NK-92 treated with Interleukin-12 subunit alpha and Interleukin-12 subunit beta, amount 100 ng/mL, for 24 hours (cell line): ENCODE measurements around the gene EDN2.

Experiments used
- DNase-seq: peaks from one replicate; lab custom pipeline; 2025; lab: John Stamatoyannopoulos, UW

EDN2 gene

DNA sequence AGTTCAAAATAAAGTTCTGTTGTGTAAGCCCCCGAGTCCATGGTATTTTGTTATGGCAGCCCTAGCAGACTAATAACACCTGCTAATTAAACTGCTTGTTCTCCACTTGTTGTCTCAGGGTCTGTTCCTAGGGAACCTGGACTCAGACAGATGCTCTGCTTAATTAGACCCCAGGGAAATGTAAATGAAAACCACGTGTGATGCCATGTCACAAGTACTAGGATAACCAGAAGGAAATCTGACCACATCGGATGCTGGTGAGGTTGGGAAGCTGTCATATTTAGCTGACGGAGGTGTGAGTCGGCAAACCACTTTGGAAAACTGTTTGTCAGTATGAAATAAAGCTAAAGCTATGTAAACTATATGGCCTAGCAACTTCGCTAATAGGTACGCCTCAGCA lies 19.6 kb downstream of the EDN2 start:
- DNase-seq = no peak

DNA sequence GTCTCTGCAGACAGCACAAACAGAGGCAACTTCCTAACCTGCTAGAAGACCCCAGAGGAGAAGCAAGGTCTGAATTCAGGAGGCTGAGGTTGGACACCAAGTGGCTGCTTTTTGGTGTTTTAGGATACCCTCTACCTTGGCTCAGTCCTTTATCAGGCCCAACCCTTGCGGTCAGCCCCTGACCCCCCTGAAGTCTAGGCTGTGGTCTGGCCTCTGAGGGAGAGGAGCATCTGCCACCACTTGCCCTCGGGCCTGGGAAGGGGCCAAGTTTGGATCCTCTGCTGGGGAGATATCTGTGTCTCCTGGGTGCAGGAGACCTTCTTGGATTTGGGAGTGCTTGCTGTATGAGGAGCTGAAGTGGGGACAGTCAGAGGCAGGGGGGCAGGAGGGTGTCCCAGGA lies 21.0 kb downstream of the EDN2 start:
- DNase-seq = no peak

DNA sequence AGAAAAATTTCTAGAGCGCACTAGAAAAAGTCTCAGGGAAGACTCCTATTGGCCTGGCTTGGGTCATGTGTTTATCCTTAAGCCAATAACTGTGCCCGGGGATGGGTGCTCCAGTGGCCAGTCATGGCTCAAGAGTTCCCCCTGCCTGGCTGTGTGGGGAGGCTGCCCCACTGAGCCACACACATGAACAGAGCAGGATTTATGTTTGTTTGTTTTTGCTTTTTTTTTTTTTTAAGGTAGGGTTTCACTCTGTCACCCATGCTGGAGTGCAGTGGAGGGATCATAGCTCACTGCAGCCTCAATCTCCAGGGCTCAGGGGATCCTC lies 21.8 kb downstream of the EDN2 start:
- DNase-seq = no peak

DNA sequence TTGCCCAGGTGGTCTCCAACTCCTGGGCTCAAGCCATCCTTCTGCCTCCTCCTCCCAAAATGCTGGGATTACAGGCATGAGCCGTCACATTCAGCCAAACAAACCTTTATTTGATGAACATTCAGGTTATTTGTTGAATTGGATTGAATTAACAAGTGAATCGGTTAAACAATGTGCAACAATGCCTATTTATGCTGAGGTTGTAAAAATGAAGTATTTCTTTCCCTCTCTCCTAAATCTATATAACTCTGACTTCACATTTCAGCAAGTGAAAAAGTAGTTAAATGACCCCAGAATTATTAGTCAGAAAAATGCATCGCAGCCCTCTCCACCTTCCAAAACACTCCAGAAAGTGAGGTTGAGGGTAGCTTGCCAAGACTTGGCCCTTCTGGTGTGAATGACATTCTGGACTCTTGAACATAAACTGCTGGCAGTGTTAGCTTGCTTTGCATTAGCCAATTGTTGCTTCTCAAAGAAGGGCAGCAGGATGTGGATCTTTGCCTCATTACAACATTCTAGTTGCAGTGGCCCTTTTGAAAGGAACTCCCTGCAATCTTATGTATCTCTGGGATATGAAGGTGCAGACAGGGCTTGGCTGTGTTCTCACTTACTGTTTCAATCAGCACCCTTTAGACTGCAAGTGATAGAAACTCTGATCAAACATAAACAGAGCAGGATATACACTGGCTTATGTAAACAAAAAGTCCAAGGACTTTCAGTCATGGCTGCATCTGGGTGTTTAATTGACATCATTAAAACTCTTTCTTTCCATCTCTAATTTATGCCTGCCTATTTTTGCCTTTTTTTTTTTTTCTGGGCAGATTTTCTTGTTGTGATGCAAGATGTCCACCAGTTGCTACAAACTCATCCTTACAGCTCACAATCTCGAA lies 22.4 kb downstream of the EDN2 start:
- no peak for DNase-seq

DNA sequence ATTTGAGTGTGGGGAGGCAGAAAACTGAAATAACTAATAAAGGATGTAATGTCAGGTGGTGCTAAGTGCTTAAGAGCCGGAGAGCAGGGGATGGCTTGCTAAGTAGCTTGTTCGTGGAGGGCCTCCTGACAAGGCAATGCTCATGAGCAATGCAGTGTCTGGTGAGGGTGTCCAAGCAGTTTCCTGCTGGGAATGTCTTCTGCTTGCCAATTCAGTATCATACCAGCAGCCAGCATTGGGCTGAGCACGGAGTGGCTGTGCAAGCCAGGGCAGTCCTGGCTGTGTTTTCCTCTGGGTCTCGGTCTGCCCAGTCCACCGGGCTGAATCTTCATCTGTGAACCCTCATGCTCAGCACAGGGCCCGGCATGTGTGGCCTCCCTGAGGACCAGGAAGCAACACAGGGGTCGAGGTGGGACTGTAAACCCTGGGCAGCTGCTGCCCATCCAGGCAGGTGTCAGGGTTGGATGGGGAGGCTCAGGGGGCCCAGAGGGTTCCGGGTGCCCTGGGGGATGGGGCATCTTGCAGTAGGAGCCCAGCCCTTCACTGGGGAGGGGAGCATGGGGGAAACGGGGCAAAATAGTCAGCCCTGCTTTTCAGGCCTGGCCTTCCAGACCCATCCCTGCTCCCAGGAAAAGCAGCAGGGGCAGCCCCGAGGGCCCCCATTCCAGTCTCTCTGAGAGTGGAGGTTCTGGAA lies 27.5 kb downstream of the EDN2 start:
- DNase-seq = no peak

DNA sequence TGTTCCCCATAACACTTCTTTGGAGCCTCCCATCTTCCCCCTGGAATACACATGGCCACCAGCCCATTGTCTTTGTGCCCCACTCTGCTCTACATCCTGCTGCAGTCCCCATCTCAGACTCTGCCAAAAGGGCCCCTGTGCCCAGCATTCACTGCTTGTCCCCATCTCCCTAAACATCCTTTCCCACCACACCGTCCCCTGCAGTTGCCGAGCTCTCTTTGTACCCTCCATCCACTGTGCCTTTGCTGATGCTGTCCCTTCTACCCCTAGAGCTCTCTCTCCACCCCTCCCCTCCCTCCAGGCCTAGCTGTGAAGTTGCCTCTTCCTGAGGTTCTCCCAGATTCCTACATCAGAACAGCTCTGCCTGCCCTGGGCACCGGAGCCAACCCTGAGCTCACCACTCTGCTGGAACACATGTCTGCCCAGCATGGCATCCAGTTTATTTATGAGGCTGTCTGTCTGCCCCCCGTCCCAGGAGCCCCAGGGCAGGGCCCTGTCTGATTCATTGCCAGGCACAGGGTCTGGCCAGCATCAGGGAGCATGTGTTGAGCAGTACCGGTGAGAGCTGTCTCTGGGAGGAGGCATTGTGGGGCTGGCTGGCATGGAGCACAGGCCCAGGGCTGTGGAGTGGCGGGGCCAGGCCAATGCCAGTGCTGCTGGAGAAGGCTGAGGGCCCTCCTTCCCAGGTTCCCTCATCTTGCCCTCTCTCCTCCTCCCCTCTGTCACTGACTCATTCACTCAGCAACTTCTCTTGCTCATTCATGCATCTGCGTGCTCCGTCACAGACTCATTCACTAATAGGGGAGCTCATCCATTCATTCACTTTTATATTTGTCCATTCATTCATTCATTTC lies 28.8 kb downstream of the EDN2 start:
- no peak for DNase-seq

DNA sequence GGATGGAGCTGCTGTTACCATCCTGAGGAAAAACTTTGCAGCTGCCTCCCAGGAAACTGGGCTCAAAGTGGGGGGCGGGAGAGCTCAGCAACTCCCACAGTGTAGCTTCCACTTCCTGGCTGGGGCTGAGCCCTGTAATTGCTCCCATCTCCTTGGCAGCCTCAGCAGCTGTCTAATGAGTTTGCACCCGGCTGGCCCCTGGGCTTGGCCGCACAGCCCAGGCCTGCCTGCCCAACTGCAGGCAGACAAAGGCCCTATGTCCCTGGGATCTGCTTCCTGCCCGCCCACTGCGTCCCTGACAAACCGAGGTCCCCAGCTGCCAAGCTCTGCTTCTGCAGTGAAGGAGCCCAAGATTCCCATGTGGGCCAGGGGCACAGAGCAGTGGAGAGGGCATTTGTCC lies 30.1 kb downstream of the EDN2 start:
- no peak for DNase-seq

DNA sequence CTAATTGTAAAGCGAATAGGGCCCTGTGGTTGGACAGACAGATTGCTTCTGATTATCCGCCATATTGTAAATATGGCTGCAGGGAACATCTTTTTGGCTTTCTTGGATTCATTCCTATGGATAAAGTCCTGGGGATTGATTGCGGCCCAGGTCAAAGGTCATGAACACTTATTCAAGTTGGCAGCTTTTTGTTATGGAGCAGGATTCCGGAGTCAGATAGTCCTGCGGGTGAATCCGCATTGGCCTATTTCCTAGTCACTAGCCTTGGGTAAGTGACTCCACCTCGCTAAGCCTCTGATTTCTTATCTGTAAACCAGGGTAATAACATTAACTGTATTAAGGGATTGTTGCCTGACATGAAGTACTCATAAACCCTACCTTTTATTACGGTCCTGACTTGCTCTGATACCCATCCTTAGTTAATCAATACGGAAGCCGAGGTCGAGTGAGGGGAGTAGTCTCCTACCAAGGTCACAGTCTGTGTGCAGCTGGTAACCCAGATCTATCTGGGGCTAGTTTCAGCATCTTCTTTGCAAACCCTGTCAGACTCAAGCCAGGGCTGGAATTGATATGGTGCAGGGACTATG lies 31.7 kb downstream of the EDN2 start:
- DNase-seq = no peak

DNA sequence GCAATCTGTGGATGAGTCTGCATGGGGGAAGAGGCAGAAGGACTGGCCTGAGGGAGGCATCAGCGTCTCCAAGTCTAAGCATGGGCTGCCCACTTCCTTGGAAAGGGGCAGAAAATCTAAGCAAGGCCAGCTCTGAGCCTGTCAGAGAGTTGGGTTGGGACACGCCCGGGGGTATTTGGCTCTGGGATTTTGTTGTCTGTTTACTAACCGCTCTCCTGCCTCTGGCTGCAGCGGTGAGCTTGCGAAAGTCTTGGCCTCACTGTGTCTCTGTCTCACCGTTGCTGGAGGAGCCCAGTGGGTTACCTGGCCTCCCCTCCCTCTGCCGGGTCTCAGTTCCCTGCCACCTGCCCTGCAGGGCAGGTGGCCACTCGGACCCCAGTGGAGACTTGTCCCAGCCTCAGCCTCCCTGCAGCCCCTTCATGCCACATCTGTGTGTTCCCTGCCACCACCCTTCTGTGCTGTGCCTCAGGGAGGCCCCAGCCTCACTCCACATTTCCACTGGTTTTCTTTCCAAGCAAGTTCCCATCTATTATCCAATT lies 33.7 kb downstream of the EDN2 start:
- no peak for DNase-seq

DNA sequence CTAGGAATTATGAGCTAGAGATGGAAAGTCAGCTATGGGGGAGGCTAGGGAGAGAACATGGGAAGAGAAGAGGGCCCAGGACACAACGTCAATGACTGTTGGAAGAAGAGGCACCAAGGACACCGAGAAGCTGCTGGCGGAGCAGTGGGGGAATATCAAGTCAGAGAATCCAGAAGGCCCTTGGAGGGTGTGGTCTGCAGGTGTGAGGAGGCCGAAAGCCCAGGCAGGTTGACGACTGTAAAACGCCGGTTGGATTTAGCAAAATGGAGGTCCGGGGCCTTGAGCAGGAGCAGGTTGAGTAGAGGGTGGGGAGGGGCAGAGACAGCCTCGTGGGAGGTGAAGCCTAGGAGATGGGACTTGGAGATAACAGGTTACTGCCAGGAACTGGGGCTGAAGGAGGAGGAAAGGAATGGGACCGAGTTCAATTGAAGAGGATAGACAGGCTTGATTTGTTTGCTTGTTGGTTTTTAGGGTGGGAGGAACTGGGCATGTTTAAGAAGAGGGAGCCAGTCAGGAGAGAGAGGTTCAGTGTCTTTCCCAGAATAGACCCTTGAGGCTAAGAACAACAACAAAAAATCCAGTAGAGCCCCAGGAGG lies 35.1 kb downstream of the EDN2 start:
- no peak for DNase-seq

DNA sequence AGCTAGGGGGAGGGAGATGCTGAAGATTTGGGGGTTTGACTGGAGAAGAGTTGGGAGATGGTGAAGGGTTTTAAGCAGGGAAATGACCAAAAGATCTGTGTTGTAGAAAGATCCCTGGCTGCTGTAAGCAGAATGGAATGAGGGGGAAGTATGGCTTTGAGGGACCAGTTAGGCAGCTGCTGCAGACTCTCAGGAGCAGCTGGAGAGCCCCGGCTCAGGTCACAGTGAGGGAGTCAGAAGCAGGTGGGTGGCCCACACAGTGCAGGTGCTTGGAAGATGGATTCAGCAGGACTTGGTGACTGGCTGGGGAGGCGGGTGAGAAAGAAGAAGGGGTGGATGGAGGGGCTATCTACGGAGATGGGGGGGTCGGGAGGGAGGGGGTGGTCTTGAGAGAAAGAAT lies 35.7 kb downstream of the EDN2 start:
- DNase-seq = no peak

DNA sequence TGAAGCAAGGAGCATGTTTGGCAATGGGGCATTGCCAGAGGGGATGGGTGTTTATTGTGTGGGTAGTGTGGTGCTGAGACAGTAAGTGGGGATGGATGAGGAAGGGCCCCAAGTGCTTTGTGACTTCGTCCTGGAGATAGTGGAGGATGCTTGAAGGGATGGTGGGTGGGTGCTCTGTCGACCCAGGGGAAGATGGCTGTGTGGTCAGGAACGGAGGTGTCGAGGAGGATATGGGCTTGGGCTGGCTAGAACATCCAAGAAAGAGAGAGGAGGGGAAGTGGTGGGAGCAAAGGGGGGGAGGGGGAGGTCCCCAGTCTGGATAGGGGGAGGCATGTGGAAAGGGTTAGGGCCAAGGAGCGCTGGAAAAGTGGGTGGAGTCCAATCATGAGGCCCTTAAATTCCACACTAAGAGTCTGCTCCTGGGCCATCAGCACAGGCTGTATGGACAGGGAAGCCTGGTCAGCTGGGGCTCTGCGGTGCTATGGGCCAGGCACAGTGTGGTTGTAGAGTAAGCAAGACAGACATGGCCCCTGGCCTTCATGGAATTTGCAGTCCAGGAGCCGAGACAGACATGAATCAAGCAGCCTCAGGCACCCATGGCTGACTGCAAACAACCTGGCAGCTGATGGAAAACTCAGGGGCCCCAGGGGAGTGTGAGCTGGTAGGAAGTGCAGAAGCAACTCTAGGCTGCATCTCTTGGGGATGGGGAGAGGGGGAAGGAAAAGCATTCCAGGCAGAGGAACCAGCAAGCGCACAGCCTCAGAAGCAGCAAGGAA lies 36.3 kb downstream of the EDN2 start:
- no peak for DNase-seq

DNA sequence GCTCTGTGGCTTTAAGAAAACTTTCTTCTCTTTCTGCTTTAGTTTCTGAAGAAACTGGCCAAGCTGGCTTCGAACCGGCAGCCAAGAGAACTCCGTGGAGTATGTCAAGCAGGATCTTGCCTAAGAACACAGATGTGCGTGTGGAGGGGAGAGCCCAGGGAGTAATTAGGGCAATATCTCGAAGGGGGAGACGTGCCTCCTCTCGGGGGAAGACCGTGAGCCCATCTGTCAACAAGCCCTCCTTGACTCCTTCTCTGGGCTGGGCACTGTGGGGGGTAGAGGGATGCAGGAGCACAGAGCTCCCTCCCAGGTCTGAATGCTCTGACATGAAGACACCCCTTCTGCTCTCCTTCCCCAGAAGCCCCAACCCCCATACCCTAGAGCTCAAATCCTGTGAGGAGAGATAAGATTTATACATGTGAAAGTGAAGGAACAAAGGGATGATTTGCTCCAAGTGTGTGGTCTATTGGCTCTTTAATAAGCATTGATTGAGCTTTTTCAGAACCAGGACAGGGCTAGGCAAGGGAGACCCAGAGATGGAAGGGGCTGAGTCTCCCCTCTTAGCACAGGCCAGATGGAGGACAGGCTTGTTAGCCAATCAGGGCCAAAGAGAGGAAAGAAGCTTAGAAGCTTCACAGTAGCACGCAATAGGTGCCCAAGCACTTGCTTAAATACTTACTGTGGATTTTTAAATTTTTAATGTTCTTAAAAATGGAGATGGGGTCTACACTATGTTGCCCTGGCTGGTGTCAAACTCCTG lies 37.5 kb downstream of the EDN2 start:
- DNase-seq = no peak

DNA sequence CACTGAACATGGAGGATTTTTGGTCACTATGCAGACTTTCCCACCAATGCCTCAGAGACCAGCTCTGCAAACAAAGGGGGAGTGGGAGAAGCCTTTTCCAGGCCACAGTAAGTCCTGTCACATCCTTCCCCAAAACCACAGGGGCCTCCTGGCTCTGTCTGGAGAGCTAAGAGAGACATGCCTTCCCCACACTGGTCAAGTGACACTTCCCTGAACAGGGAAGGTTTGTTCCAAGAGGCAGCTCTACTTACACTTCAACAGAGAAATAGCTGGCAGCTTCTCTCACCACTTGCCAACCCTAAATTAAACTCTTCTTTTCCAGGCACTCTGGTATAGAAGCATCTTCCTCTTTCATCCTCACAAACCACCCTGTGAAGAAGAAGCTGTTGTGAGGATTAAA lies 39.7 kb downstream of the EDN2 start:
- DNase-seq = no peak

DNA sequence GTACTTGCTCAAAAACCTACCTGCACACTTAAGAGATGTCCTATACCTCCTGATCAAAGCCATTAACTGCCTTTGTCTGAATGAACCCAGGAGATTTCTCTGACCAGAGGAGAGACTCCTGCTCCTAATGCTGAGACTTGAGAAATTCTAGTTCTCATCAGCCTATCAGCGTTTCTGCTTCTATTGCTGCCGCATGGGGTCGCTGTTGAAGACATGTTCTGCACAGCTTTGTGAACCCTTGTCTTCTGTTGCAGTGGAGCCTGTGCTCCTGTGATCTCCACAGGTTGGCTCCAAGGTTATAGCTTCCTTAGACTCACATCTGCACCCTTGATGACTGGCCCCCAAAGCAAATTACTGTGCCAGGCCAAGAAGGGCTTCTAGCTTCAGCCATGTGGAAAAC lies 40.2 kb downstream of the EDN2 start:
- no peak for DNase-seq

DNA sequence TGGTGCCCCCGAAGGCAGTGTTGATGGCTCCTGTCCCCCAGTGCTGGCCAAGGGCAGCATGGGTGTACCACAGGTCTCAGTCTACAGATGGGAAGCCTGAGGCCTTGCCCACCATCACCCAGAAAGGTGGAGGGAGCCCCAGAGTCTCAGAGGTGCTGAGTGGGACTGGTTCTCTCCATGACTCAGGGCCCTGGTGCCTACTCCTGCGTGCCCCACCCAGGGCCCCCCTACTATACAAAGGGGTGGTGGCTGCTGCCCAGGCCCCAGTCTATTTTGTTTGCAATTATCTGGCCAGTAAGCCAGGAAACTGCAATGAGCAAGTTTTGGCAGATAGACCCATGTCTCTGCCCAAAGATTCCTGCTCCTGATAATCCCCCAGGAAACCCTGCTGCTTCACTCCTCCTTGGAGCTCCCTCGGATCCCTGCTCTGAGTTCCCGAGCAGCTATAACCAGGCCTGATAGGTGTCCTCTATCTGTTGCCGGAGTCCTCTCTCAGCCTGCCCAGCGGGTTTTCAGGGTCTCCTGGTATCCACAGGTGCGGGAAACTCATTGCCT lies 41.7 kb downstream of the EDN2 start:
- no peak for DNase-seq

DNA sequence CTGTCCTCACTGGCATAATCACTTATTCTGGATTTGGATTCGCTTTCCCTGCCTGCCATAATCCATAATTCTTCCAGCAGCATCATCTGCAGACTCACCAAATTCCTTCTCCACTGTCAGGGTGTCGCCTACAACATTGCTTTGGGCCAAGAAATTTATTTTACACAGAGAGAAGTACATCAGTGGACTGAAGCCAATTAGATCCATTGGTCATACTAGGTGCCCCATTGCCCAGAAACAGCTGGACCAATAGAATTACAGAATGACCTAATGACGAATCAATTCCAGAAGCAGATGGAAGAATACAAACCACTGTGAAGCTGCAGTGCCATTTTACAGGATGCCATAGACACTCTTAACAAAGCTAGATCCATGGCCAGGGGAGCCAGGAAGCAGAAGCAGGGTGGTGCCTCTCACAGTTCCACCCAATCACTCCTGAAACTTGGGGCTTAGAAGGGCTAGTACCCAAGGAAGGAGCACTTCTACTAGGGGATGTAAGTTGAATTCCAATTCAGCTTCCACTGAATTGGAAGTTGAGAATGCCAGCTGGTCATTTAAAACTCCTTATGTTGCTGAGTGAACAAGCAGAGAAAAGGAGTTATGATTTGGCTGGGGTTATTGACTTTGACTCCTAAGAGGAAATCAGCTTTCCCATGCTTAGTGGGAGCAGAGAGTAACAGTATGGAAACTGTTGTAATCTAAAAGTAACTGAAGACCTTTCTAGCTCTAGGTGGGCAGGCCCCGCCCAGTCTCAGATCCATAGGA lies 44.0 kb downstream of the EDN2 start:
- no peak for DNase-seq

DNA sequence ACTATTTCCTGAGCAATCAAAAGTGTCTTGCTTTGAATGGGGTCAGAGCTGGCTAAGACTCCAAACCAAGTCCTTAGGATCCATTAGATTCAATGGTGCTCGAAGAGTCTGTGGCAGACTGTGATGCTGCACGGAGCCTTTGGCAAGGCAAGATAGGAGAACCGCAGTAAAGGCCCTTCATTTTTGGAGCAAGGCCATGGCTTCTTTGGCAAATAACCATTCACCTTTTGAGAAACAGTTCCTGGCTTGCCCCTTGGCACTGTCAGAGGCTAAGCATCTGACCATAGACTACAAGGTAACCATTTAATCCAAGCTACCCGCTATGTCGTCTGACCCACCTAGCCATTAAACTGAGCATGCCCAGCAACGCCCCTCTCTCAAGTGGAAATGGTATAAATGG lies 45.2 kb downstream of the EDN2 start:
- no peak for DNase-seq

DNA sequence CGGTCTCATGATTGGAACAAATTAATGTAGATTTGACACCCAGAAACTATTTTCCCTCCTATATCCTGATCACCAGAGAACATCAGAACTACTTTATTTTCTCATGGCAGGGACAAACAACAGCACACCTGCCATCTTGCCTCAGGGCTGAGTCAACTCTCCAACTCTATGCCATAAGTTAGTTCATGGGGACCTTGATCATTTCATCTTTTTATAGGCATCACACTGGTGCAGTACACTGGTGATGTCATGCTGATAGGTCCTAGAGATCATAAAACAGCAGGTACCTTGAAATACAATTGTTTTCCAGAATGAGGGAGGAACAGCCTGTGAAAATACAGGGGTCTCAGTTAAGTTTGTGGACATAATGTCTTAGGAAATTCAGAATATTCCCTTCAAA lies 45.8 kb downstream of the EDN2 start:
- no peak for DNase-seq
